Jurkat, Clone E6-1 (cell line): ENCODE results near the gene RBMS3. TPM values are rescaled to one million over a fixed set of nuclear protein-coding genes. Genes with fewer than 3 reads are reported as not detected.
"Not testable (repeated sequence)": the region's sequence is repeated elsewhere in the genome, so short reads cannot be mapped to it uniquely, and the experiment has no call there.

Source experiments
- DNase-seq: peaks from one replicate; pipeline ENCODE4 v3.0.0-alpha.2; 2011; ENCODE audit warnings: low read depth, low spot score
- H3K4me3 ChIP-seq: 2 replicates; pipeline ENCODE4 v1.5.1; 2011; ENCODE audit warnings: mild to moderate bottlenecking, low read length, control low read depth, moderate library complexity
- polyA plus RNA-seq: library from polyadenylated mRNA; unstranded; fragments of >200 nt; gene quantifications from one replicate; pipeline ENCODE4 v1.2.1, GENCODE V29; 2012; ENCODE audit warnings: missing spikeins; ENCODE audit not compliant: insufficient read length, insufficient read depth

The RBMS3 gene
- polyA plus RNA-seq = not detected

DNA sequence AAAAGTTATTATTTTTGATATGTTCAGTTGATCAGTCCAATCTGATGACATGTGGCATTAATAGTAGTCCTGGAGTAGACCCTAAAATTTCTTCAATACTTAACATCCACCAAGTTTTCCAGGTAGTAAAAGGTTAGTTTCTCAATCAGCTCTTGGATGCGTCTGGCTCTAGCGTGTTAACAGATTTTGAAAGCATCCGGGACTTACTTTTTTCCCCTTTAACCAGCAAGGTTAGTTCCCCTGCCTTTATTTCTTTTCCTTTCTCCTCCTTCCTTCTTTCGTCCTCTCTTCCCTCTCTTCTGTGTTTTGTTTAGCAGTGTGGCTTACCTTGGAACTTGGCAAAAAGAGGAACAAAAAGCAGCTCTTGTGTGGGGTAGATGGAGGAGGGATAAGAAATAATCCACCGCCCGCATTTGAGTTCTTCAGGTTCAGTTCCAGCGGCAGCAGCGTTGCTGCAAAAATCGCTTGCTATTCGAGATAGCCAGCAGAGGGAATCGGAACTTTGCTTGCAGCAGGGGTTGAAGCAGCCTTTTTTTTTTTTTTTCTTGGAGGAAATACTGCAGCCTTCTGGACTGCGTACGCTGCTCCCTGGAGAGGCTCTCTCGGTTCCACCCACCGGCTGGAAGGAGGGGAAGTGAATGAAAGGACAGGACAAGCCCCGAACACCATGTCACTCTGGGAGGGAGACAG lies at the start of gene RBMS3:
RBMS3 (plus strand) TSS at position 668 of the 690 bp plus-strand sequence.
- no peak within 1 kb of the TSS for H3K4me3 ChIP-seq
- DNase-seq = no peak

DNA sequence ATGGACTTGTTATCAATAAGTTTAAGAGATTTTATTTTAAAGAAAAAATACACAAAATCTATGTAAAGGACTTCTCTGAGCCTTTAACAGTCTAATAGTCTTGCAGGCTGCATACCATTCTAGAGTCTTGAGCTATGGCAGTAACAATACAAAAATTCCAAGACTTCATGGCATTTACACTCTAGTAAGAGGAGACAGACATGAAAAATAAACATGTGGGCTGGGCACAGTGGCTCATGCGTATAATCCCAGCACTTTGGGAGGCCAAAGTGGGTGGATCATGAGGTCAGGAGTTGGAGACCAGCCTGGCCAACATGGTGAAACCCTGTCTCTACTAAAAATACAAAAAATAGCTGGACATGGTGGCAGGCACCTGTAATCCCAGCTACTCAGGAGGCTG lies 47.7 kb upstream of the RBMS3 start:
- DNase-seq, H3K4me3 ChIP-seq: not testable (repeated sequence)

DNA sequence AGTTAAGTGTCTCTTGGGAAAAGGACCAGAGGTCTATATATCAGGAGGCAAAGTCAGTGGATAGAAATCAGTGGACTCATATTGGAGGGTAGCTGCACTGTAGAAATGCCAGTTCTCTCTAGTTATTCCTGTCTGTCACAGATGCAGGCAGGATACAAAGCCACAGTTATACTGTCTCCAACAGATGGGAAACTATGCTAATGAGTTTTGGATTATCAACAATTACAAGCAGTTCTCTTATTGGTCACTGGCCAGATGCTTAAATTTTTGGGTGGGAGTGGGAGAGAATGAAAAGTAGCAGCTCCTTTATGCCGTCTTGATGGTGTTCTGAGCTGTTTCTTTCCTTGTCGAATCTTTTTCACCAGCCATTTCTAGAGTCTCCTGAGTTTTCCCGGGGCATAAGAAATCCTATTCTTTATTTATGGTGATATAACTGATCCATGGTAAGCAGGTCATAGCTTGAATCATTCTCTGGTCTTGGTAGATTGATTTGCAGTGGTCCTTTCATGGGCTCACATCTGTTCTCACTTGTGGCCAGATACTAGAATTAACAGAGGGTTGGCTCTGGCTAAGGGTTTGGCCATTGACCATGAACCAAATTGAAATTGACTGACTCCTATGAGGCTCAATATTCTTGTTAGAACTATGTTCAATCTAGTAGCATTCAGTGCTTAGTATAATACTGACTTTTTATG lies 44.6 kb upstream of the RBMS3 start:
- H3K4me3 ChIP-seq = no peak overlapping the region
- DNase-seq = no peak

- DNase-seq = no peak
- H3K4me3 ChIP-seq = no peak overlapping the region
Measured at GRCh38 chr3:29239376-29239775, 41.5 kb upstream of the RBMS3 start.

- H3K4me3 ChIP-seq = no peak overlapping the region
- no peak for DNase-seq
Measured at GRCh38 chr3:29240248-29240647, 40.6 kb upstream of the RBMS3 start.

GRCh38 chr3:29240887-29241286 lies 40.0 kb upstream of the RBMS3 start:
- H3K4me3 ChIP-seq = no peak overlapping the region
- DNase-seq = no peak

GRCh38 chr3:29241855-29242254 lies 39.0 kb upstream of the RBMS3 start:
- no peak overlapping the region for H3K4me3 ChIP-seq
- DNase-seq = no peak

GRCh38 chr3:29242296-29242695 lies 38.6 kb upstream of the RBMS3 start:
- DNase-seq = no peak
- no peak overlapping the region for H3K4me3 ChIP-seq

DNA sequence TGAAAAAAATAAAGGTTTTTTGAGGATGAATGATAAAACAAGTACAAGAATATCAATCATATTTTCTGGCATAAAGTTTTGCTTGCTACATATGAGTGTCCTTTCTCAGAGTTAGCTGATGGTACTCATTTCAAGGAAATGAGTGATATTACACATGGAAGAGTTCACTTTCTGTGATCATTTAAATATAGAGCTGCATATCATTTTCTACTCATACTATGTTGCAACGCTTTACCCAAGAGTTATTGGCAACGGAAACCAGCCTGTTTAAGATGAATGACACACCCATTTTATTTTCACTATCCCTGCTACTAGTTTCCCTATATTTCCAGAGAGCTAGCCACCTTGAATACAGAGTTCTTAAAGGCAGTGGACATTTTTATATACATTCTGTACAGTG lies 35.4 kb upstream of the RBMS3 start:
- no peak for DNase-seq
- no peak overlapping the region for H3K4me3 ChIP-seq

DNA sequence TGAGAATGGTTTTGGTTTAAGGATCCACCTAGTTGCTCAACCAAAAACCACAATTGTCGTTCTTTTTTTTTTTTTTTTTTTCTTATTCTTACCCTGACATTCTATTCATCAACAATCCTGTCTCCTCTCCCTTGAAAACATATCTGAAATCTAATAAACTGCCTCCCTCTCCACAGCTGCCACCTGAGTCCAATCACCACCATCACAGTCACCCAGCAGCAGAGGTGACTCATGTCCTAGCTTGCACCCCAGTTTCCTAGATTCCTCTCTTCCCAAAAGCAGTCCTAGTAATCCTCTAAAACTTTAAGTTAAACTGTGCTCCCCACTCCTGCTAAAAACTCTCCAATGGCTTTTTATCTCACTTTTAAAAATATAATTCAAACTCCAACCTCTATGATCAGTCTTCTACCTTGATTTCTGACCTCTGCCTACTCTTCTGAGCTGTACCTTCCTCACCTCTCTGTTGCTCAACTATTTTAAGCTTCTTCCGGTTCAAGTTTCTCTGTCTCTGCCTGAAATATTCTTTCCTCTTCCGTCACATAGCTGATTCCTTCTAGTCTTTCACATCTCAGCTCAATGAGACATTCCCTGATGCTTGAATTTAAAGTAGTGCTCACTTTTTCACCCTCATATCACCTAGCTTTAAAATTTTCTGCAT lies 33.7 kb upstream of the RBMS3 start:
- no peak for DNase-seq
- H3K4me3 ChIP-seq = no peak overlapping the region

DNA sequence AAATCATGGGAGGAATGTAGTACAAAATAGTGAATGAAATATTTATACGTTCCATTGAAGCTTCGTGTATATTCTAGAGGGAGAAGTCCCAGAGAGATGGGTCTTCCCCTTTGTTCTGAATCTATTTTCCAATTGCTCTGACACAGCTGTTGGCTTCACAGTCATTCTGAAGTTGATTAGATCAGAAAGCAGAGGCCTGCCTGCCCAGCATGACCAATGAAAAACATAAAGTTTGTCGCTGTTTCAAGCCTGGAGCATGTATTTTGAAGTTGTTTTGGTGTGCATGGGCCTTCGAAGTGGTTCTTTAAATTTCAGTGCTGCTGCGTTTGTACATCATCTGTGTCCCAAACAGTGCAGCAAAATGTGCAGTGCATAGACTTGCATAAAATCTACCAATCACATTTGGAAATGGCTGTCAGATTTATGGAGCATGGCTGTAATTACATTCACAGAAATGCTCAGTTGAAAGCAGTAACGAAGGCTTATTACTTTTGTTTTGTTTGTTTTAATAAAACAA lies 31.0 kb upstream of the RBMS3 start:
- H3K4me3 ChIP-seq = no peak overlapping the region
- DNase-seq = no peak

GRCh38 chr3:29255854-29256696 lies 24.8 kb upstream of the RBMS3 start:
- DNase-seq = no peak
- H3K4me3 ChIP-seq = no peak overlapping the region

DNA sequence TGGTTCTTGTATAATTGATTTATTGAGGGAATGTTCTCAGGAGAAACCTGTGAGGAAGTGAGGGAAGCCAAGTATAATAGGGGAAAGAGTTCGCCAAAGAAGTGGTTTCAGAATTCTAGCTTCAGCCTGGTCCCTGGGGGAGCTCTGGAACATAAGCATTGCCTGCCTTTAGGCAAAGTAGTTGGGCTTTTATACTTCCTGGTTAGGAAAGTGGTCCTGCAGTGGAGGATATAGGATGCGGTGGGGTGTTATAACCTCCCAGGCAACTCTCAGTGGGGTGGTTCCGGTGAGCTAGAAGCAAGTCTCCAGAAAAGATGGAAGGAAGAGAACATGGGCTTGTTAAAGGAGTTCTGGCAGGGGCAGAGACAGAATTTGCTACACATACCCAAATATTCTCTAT lies 22.7 kb upstream of the RBMS3 start:
- DNase-seq = no peak
- no peak overlapping the region for H3K4me3 ChIP-seq

GRCh38 chr3:29261119-29261518 lies 19.8 kb upstream of the RBMS3 start:
- no peak overlapping the region for H3K4me3 ChIP-seq
- no peak for DNase-seq

DNA sequence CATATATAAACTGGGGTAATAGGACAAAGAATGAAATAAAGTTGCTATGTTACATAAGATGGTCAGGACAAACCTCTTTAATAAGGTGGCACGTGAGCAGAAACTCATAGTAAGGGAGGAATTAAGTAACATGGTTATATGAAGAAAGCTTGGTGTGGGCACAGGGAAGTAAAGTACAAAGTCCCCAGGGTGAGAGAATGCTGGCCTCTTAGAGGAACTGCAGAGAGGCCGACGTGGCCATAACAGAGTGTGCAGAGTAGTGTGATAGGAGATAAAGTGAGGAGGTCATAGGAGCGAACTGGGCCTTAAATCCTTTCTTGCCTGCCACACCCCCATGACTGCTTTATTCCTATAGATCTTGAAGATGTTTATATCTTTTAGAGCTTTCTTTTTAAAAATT lies 17.4 kb upstream of the RBMS3 start:
- no peak overlapping the region for H3K4me3 ChIP-seq
- no peak for DNase-seq

DNA sequence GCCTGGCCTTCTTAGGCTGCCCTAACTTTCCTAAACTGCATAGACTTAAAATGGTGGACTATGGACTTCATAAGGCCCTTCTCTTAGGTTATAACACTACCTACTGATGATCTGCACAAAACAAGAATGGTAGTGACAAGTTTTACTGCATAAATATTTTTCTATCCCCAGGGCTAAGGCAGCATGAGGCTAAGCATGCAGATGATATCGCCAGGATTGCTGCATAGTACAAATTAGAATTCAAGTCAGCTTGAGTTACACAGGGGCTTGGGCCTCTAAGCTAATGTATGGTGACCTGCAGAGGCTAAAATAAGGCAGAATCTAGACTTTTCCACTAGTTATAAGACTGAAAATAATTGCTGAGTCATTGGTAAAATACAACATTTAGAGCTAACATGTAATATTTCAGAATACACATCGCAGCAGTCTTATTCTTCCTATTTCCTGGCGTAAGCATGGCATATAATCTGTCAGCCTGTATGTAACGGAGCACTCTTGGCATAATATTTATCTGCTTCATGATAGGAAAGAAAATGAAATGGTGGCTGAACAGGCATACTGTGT lies 15.3 kb upstream of the RBMS3 start:
- no peak for DNase-seq
- H3K4me3 ChIP-seq = no peak overlapping the region

DNA sequence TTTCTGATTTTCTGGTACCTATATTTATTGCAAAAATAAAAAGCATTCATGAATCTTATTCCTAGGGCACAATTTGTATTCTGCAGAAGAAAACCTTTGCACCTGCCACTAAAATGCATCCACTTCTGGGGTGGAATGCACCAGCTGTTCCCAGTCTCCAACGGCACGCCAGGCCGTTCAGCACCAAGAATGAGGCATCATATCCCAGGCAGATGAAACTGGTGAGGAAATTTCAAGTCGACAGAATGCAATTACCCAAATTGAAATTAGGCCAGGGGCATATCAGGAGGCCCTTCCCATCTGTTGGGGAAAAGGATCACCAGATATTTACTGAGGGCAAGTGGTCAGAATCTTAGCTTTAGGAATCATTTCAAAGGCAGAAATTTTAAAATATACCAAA lies 13.6 kb upstream of the RBMS3 start:
- no peak for DNase-seq
- no peak overlapping the region for H3K4me3 ChIP-seq

DNA sequence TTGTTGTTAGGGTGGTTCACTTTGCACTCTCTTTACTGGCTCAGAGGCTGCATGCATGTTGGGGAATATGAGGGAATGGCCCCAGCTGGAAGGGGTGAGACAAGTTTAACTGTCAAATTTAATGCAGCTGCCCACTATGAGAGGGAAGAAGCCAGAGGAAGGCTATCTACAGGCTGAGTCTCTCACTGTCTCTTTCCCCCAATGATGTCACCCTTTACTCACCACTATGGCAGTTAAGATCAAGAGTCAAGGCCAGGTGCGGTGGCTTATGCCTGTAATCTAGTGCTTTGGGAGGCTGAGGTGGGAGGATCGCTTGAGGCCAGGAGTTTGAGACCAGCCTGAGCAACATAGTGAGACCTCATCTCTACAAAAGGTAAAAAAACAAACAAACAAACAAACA lies 12.2 kb upstream of the RBMS3 start:
- no peak for DNase-seq
- H3K4me3 ChIP-seq = no peak overlapping the region

DNA sequence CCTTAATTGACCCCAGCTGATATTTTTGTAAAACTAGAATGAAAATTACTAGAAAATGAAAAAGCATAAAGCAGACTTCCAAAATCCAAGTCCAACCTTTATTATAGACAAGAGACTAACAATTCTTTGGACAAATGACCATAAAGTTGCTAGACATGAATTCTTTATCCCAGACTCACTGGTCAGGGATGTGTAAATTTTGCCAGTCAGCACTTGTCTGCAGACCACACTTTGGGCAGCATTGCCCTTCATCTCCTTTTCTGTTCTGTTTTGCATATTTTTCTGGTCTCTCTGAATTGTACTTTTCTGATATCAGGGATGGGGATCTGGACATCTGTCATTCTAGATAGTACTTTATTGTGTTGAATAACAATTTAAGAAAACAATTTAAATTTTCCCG lies 10.1 kb upstream of the RBMS3 start:
- no peak for DNase-seq
- H3K4me3 ChIP-seq = no peak overlapping the region
